Measurements from ENCODE around the gene VWF.

VWF gene

GRCh38 chr12:5977556-5977955 lies 146.9 kb downstream of the VWF start:
- DNase-seq: no peak

DNA sequence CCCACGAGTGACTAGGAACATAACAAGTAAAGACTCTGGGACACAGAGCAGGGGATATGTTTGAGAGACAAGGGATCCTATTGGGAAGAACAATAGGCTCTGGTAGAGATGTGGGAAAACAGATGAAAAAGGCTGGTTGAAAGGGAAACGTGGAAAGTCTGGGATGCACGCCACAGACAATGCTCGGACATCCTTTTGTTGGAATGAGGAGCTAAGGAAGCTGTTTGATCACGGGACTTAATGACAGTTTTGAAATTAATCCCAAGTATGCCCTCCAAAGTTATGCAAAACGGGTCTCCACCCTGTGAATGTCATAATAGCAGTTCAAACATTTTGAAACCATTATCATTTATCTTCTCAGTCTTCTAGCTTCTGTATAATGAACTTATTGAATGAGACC lies 147.8 kb downstream of the VWF start:
- DNase-seq: no peak

- no peak for DNase-seq
Measured at GRCh38 chr12:5976196-5976595, 148.3 kb downstream of the VWF start.

DNA sequence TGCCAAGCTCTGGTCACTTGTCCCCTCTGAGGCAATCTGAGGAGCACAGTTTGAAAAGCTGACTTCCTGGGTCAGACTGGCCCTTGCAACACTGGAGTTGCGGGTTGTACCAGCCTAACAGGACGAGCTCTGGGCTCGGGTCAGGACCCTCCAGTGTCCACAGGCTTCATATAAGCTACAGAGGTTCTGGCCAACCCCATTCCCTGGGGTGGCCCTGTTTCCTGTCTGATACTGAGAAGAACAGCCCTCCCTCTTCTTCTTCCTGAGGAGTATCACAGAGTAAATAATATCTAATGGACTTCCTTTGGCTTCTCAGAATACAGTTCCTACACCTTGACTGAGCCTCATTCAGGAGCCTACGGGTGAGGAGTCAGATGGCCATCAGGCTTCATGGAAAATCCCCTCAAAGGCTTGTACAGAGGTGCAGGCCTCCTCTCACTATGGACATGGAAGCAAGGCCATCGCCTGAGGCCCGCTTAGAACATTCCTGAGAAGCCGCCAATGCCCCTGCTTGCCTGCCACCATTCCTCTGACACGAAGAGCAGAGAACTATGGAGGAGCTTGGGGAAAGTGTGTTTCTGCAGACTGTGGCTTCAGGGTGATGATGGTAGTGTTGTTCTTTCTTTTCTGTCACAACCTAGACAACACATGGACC lies 150.9 kb downstream of the VWF start:
- no peak for DNase-seq

GRCh38 chr12:5972387-5972786 lies 152.1 kb downstream of the VWF start:
- no peak for DNase-seq

DNA sequence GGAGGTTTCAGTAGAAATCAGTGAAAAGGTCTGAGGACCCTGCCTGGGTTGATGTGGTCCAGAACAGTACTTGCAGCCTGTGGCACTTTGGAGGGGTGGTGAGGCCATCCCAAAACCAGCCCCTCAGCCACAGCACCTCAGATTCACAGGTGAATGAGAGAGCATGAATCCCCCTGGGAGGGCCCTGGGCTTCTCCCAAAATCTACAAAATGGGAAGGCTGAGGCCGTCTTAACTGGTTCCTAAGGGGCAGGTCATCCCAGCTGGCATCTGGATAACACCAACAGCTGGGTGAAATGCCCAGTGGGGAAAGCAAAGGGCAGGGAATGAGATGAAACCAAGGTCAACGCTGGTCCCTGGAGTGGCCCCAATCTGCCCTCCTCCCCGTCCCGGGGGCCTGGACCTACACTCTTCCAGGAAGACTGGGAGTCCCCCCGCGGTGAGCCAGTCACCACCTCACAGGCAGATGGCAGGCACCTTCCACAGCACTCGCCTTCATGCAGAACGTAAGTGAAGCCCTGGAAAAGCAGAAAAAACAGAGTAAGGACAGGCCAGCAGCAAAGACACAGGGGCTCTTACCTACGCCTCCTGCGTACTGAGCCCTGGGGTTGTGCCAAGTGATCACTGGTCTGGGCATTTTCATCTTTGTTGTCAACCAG lies 153.1 kb downstream of the VWF start:
- DNase-seq: no peak

GRCh38 chr12:5969974-5970690 lies 154.3 kb downstream of the VWF start:
- DNase-seq: no peak

GRCh38 chr12:5969156-5969973 lies 155.1 kb downstream of the VWF start:
- DNase-seq: no peak

GRCh38 chr12:5967645-5968415 lies 156.6 kb downstream of the VWF start:
- DNase-seq: no peak

DNA sequence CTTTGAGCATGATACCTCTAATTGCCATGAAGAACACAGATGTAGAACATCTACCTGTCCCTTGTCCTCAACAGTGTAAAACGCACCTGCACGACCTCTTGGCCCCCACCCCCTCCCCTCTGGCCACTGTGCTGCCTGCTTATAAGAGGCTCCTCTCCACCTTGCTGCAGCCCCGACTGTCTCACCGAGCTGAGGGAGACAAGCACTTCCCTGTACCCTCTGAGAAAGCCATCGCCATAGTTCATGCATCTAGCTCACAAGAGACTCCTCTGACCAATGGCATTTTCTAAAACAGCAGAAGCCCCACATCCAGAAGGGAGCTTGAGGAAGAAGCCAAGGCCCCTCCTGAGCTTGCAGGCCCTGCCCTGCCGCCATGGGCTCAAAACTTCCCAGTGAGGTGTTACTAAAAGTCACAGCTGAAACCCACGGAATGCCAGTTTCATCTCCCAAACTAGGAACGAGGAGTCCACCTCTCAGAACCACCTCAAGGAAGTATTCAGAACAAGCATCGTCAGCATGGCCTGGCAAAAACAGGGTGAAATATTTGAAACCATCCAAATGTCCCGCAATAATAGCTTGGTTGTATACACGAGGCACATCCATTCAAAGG lies 157.9 kb downstream of the VWF start:
- DNase-seq: no peak

DNA sequence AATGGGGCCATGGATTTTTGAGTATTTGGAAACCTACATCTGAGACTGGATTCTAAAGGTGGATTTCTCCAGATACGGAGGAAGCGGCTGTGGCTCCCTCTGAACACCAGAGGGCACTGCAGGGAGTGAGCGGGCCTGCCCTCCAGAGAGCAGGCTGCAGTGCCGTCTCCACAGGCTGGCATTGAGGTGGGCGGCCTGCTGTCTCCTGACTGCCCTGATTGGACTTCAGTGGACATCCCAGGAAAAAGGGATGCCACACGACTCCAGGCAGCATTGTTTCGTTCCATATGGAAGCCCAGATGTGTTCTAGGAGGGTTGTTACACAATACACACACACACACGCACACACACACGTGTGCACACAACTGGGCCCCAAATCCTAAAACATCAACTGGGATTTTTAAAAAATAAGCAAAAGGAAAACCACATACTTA lies 158.5 kb downstream of the VWF start:
- DNase-seq: peak; percentile 35 to 65

- no peak for DNase-seq
Measured at GRCh38 chr12:5964913-5965900, 159.3 kb downstream of the VWF start.

DNA sequence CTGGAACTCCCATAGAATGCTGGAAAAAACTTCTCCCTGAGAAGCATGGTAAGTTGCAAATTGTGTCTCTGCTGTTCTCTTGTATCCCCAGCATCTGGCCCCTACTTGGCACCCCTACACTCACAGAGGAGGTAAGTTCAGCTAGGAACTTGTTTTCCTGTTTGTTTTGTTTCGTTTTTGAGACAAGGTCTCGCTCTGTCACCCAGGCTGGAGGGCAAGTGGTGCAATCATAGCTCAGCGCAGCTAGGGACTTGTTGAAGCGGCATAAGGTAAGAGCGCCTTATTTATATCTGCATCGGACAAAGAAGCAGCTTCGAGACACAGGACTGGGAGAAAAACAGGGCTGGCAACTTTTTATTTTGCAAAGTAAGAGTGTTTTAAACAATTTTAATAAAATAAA lies 161.0 kb downstream of the VWF start:
- DNase-seq: no peak

- no peak for DNase-seq
Measured at GRCh38 chr12:5960783-5961182, 163.7 kb downstream of the VWF start.

DNA sequence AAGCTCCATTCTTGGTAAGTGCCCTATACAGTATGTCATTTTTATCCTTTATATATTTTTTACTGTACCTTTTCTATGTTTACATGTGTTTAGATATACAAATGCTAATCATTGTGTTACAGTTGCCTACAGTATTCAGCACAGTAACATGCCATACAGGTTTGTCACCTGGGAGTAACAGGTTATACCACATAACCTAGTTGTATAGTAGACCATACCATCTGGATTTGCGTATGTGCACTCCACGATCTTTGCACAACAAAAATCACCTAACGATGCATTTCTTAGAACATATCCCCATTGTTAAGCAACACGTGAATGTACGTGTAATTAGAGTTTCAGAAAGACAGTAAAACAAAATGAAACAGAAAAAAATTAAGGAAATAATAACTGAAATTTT lies 167.5 kb downstream of the VWF start:
- DNase-seq: no peak

DNA sequence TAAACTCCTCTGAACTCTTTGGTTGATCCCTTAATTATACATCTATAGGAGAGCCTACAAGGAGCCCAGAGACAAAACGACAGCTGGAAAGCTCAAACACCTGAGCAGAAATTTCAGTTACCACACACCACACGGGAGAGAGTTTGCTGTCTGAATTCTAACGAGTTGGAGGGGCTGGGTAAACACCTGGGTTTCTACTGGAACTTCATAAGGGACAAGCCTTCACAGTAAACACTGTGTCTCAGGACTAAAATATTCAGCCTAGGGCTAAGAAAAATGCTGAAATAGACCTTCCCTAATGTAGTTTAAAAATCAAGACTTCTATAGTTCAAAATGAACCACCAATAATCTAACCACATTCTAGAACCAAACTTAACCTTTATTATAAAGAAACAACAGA lies 169.8 kb downstream of the VWF start:
- DNase-seq: no peak

- no peak for DNase-seq
Measured at GRCh38 chr12:5953835-5954586, 170.5 kb downstream of the VWF start.

DNA sequence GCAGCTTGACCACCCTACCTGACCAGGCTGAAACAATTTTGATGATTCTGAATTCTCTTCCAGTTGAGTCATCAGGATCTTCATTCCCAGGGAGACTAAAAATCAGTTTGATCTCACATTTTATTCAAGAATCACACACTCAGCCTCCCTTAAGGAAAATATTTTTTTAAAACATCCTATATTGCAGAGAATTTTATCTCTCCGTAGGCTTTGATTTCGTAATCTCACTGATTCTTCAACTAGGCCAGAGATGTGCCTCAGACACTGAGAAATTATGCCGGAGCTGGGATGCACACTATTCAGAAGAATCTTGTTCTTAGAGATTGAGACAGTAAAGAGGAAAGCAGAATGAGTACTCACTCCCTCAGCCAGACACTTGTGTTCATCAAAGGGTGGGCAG lies 172.4 kb downstream of the VWF start:
- no peak for DNase-seq

DNA sequence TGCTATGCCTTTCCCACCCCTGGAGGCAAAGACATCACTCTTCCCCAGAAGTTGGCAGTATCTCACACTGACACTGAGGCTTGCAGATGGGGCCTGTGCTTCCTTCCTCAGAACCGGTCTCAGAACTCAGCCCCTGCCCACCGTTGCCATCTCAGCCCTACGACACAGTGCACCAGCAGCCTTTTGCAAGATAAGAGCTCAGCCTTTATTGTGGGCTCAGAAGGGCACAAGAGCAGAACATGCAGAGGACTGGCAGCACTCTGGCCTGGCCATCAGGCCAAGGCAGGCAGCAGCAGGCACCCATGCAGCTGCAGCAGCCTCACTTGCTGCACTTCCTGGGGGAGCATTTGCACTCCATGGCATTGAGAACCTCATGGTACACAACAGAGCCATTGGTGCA lies 175.8 kb downstream of the VWF start:
- no peak for DNase-seq

DNA sequence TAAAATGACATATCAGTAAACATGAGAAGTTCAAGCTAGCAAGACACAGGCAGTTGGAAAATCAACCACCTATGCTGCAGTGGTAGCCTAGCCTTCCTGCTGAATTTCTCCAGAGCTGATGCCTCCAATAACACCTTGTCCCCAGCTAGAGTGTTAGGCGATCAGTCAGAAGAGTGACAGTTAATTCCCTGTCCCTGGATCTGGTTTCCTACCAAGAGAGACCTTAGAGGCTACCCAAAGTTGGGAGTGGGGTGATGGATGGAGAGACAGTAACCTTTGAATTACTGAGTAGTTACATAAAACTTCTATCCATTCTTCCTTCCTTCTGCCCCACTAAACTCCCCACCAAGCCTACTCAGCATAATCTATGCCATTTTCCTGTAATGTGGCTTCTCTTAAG lies 177.5 kb downstream of the VWF start:
- no peak for DNase-seq

Measured in inflammatory macrophage (primary cell).